ENCODE measurements around the gene SFXN1.

SFXN1 gene

GRCh38 chr5:175573493-175574269 lies 95.3 kb downstream of the SFXN1 start:
- no peak for DNase-seq (ENCODE audit: low read depth in 2 of 2)

- DNase-seq (ENCODE audit: low read depth in 2 of 2), result no peak
These were observed 96.9 kb downstream of the SFXN1 start for GRCh38 chr5:175575301-175575700.

- DNase-seq (ENCODE audit: low read depth in 2 of 2), result no peak
These were observed 97.7 kb downstream of the SFXN1 start for GRCh38 chr5:175576096-175576495.

GRCh38 chr5:175576591-175576990 lies 98.2 kb downstream of the SFXN1 start:
- no peak for DNase-seq (ENCODE audit: low read depth in 2 of 2)

All from stimulated activated CD4-positive, alpha-beta T cell treated with anti-CD3 and anti-CD28 coated beads, Interleukin-1b, Interleukin-23, amount 100 ng/mL, for 4 hours (primary cell).